Measurements from ENCODE around the gene MAP3K5.

DNA sequence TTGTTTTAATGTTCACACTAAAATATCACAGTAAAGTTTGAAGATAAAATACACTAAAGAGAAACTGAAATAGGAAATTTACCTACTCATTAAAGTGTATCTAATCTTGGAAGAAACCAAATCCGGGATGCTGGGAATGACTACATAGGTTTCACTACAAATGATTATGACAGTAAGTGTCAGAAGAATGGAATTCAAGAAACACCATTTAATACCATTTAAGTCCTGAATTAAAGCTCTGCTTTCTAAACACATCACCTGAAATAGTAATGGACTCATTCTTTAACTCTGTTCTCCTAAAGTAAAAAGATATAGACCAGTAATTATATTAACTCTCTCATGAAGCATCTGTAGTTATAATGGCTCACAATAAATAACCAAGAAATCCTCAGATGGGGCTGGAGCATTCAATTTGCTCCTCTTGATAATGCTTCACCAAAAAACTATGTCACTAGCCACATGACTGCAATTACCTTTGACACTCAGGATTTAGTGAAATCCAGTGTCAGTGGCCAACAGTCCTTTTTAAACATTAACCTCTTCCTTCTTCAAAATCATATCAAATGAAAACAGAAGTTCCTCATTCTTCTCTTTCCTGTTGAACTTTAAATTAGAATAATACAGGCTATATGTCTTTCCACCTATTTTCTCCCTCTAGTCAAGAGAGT, 283.4 kb downstream of the MAP3K5 start:
- TF ChIP-seq SIN3A (IDR thresholded peaks at IDR 0.05; ENCODE audit: borderline replicate concordance, insufficient read depth, low read depth, low read length): no peak
- TF ChIP-seq, protein P1, sequence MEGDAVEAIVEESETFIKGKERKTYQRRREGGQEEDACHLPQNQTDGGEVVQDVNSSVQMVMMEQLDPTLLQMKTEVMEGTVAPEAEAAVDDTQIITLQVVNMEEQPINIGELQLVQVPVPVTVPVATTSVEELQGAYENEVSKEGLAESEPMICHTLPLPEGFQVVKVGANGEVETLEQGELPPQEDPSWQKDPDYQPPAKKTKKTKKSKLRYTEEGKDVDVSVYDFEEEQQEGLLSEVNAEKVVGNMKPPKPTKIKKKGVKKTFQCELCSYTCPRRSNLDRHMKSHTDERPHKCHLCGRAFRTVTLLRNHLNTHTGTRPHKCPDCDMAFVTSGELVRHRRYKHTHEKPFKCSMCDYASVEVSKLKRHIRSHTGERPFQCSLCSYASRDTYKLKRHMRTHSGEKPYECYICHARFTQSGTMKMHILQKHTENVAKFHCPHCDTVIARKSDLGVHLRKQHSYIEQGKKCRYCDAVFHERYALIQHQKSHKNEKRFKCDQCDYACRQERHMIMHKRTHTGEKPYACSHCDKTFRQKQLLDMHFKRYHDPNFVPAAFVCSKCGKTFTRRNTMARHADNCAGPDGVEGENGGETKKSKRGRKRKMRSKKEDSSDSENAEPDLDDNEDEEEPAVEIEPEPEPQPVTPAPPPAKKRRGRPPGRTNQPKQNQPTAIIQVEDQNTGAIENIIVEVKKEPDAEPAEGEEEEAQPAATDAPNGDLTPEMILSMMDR (IDR thresholded peaks at IDR 0.05): no peak
- TF ChIP-seq POLR2AphosphoS5 (IDR thresholded peaks at IDR 0.05; ENCODE audit: low read depth, low read length): no peak

All from Panc1 (cell line).